DND-41 (cell line): ENCODE results near the gene TMPRSS5.

ENCODE experiments used
- ATAC-seq: fragments of 200-7000 bp; cut with Tn5 transposase; 3 replicates; pipeline ENCODE4 v1.9.1; 2021; ENCODE audit warnings: low read depth; ENCODE audit not compliant: insufficient read depth
- DNase-seq: peaks from one replicate; pipeline ENCODE4 v3.0.0-alpha.2; 2020
- H2AFZ ChIP-seq: 2 replicates; pipeline ENCODE4 v1.6.0; 2012; ENCODE audit warnings: low read depth, low read length
- H3K27ac ChIP-seq: 2 replicates; pipeline ENCODE4 v1.5.1; 2012; ENCODE audit warnings: low read length, inconsistent platforms
- H3K27me3 ChIP-seq: fragments of 200-600 bp; sonication (generic); 2 replicates; pipeline ENCODE4 v1.6.0; 2012; ENCODE audit warnings: low read length, mild to moderate bottlenecking, inconsistent platforms; ENCODE audit not compliant: insufficient read depth, poor library complexity
- H3K36me3 ChIP-seq: 2 replicates; pipeline ENCODE4 v1.5.1; 2012; ENCODE audit warnings: low read length, inconsistent platforms; ENCODE audit not compliant: insufficient read depth
- H3K4me1 ChIP-seq: 2 replicates; pipeline ENCODE4 v1.5.1; 2012; ENCODE audit warnings: mild to moderate bottlenecking, low read length; ENCODE audit not compliant: insufficient read depth
- H3K4me2 ChIP-seq: 2 replicates; pipeline ENCODE4 v1.6.0; 2012; ENCODE audit warnings: mild to moderate bottlenecking, moderate library complexity, low read length, inconsistent platforms; ENCODE audit not compliant: insufficient read depth
- H3K4me3 ChIP-seq, 2 experiments: fragments of 200-600 bp in 1 of 2; shearing (Covaris generic) in 1 of 2; 2 replicates each; pipeline ENCODE4 v1.5.1; 2012 to 2016; ENCODE audit warnings: inconsistent platforms in 2 of 2, low read length in 2 of 2, mild to moderate bottlenecking in 2 of 2, low read depth in 1 of 2, moderate library complexity in 1 of 2
- H3K79me2 ChIP-seq: 2 replicates; pipeline ENCODE4 v1.6.0; 2012; ENCODE audit warnings: low read length, inconsistent platforms; ENCODE audit not compliant: insufficient read depth
- H3K9ac ChIP-seq: 2 replicates; pipeline ENCODE4 v1.6.0; 2012; ENCODE audit warnings: low read depth, mild to moderate bottlenecking, inconsistent platforms, low read length, moderate library complexity
- H3K9me3 ChIP-seq: 2 replicates; pipeline ENCODE4 v1.5.1; 2012; ENCODE audit warnings: low read length, moderate library complexity, mild to moderate bottlenecking, inconsistent platforms; ENCODE audit not compliant: insufficient read depth, severe bottlenecking
- H4K20me1 ChIP-seq: 2 replicates; pipeline ENCODE4 v1.6.0; 2012; ENCODE audit warnings: low read length; ENCODE audit not compliant: insufficient read depth
- EZH2 ChIP-seq: IDR thresholded peaks from 3 replicates; pipeline ENCODE4 v1.6.1; 2012; ENCODE audit warnings: borderline replicate concordance, low read depth, mild to moderate bottlenecking, moderate library complexity, low read length, inconsistent platforms; ENCODE audit not compliant: severe bottlenecking
- TF ChIP-seq, protein P1 (sequence below): IDR thresholded peaks from 2 replicates; pipeline ENCODE4 v1.5.1; 2012; ENCODE audit warnings: borderline replicate concordance, low read length, moderate library complexity, mild to moderate bottlenecking; ENCODE audit not compliant: poor library complexity, severe bottlenecking; ENCODE audit errors: extremely low read depth

TMPRSS5 gene

DNA sequence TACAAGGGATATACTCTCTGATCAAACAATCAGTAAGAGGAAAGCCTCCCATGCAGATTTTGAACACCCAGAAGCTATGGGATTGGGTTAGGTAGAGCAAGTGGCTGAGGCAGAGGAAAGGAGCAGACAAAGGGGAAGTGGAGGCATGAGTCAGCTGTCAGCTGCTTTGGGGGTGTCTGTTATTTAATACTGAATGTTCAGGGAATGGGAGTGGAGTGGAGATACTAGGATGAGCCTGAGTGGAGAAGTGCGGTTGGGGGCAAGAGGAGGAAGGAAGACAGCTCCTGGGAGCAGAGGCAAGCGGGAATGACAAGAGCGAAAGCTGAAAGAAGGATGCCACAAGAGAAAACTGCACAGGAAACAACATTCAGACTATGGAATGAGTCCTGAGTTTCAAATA is 22.7 kb upstream of the TMPRSS5 start:
- no peaks in the 10 kb centered on the region for H3K4me1 ChIP-seq
- H3K9ac ChIP-seq, result no peak overlapping the region
- H3K27me3 ChIP-seq, result no peaks in the 10 kb centered on the region
- ATAC-seq, result no peak
- H3K4me2 ChIP-seq, result no peak overlapping the region
- no peaks in the 10 kb centered on the region for H3K79me2 ChIP-seq
- H4K20me1 ChIP-seq, result no peaks in the 10 kb centered on the region
- DNase-seq, result no peak
- TF ChIP-seq, protein P1, sequence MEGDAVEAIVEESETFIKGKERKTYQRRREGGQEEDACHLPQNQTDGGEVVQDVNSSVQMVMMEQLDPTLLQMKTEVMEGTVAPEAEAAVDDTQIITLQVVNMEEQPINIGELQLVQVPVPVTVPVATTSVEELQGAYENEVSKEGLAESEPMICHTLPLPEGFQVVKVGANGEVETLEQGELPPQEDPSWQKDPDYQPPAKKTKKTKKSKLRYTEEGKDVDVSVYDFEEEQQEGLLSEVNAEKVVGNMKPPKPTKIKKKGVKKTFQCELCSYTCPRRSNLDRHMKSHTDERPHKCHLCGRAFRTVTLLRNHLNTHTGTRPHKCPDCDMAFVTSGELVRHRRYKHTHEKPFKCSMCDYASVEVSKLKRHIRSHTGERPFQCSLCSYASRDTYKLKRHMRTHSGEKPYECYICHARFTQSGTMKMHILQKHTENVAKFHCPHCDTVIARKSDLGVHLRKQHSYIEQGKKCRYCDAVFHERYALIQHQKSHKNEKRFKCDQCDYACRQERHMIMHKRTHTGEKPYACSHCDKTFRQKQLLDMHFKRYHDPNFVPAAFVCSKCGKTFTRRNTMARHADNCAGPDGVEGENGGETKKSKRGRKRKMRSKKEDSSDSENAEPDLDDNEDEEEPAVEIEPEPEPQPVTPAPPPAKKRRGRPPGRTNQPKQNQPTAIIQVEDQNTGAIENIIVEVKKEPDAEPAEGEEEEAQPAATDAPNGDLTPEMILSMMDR, result no peak
- TF ChIP-seq EZH2, result no peak
- no peaks in the 10 kb centered on the region for H3K9me3 ChIP-seq
- H3K27ac ChIP-seq, result no peak overlapping the region
- H3K4me3 ChIP-seq, result no peak overlapping the region
- peaks cover 17% of the 10 kb centered on the region for H3K36me3 ChIP-seq
- H2AFZ ChIP-seq, result no peak overlapping the region

DNA sequence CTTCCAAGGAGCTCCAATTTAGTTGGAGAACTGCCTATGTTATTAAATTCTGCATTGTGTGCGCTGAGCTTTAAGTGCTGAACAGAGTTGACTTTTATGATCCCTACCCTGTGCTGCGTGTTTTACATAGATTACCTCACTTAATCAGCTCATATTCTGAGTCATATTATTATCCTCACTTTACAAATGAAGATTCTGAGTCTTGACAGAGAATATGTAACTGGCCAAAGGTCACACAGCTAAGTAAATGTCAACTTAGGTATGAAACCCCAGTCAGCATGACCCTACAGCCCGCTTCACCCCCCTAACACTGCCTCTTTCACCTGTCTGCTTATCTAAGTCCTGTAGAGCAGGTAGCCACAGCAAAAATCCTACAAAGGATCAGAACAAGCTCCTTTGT is 19.8 kb upstream of the TMPRSS5 start:
- Histone ChIP-seq H3K9me3 (no peaks in the 10 kb centered on the region), H3K36me3 (no peaks in the 10 kb centered on the region), H3K4me2 (no peak overlapping the region), H2AFZ (no peak overlapping the region), H4K20me1 (no peaks in the 10 kb centered on the region), H3K79me2 (no peaks in the 10 kb centered on the region), H3K27ac (no peak overlapping the region), H3K9ac (no peak overlapping the region), H3K4me1 (no peaks in the 10 kb centered on the region), H3K4me3 (no peak overlapping the region), H3K27me3 (no peaks in the 10 kb centered on the region)
- DNase-seq, result no peak
- ATAC-seq, result no peak
- TF ChIP-seq, protein P1, result no peak
- no peak for TF ChIP-seq EZH2

DNA sequence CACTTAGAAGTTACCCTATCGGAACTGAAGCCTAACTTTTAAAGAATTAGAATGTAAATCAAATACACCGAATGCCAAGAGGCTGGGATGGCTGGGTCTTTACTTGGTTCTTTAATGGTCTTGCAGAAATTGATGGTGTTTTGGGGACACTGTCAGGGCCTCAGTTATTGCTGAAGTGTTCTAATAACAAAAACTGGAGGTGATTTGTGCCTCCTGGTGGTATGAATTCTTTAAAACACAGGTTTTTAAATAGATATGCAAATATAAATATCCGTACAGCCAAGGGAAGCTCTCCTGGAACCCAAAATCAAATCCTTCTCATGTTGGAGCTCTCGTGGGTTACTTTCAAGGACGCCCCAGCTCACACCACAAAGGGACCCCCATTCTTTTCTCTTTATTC is 19.3 kb upstream of the TMPRSS5 start:
- no peaks in the 10 kb centered on the region for H4K20me1 ChIP-seq
- H3K4me1 ChIP-seq, result no peaks in the 10 kb centered on the region
- H3K36me3 ChIP-seq, result no peaks in the 10 kb centered on the region
- DNase-seq (no peak), ATAC-seq (no peak)
- no peak overlapping the region for H3K27ac ChIP-seq
- no peak overlapping the region for H3K9ac ChIP-seq
- no peak overlapping the region for H2AFZ ChIP-seq
- H3K79me2 ChIP-seq, result no peaks in the 10 kb centered on the region
- H3K4me3 ChIP-seq, result no peak overlapping the region
- H3K4me2 ChIP-seq, result no peak overlapping the region
- no peaks in the 10 kb centered on the region for H3K9me3 ChIP-seq
- TF ChIP-seq EZH2, result no peak
- TF ChIP-seq, protein P1, result no peak
- H3K27me3 ChIP-seq, result no peaks in the 10 kb centered on the region

DNA sequence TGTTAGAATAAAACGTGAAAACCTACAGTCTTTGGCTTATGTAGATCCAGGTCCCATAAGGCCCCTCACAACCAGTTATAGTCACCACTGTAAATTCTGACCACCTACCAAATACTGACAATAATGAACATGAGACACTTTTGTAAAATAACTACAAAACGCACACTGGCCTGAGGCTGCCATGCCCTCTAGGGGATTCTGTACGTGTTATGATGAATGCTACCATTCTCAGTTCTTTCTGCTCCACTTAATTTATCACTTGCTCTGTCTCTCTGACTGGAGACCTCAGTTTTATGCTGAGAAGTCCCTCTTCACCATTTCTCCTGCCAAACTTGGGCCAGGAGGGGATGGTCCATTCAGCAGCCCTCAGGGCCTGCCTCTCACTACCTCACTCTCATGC is 18.7 kb upstream of the TMPRSS5 start:
- Histone ChIP-seq H3K9me3 (no peaks in the 10 kb centered on the region), H2AFZ (no peak overlapping the region), H4K20me1 (no peaks in the 10 kb centered on the region), H3K36me3 (no peaks in the 10 kb centered on the region), H3K4me3 (no peak overlapping the region), H3K9ac (no peak overlapping the region), H3K79me2 (no peaks in the 10 kb centered on the region), H3K27me3 (no peaks in the 10 kb centered on the region), H3K4me1 (no peaks in the 10 kb centered on the region), H3K27ac (no peak overlapping the region), H3K4me2 (no peak overlapping the region)
- TF ChIP-seq EZH2, result no peak
- TF ChIP-seq, protein P1, result no peak
- ATAC-seq, result no peak
- no peak for DNase-seq
